Cardiac muscle cell (in vitro differentiated cells and primary cell): ENCODE data around the gene MELTF. TPM values are rescaled to one million over a fixed set of nuclear protein-coding genes. Genes with fewer than 3 reads are reported as not detected.
A peak's percentile ranks its signal among the peaks of the same experiment; 100 is the strongest.
"Not testable (repeated sequence)": the region's sequence is repeated elsewhere in the genome, so short reads cannot be mapped to it uniquely, and the experiment has no call there.

Source experiments
- DNase-seq, 2 donors: peaks; one replicate each; pipeline versions ENCODE4 v3.0.0 to v3.0.0-alpha.2; 2010 to 2017; ENCODE audit warnings: low read depth in 1 of 2, low spot score in 1 of 2
- H3K27ac ChIP-seq: fragments of 200-600 bp; sonication (generic); 2 replicates; pipeline ENCODE4 v1.5.1; 2016
- H3K27me3 ChIP-seq: fragments of 200-600 bp; sonication (generic); 2 replicates; pipeline ENCODE4 v1.6.0; 2016; ENCODE audit warnings: control low read depth
- H3K36me3 ChIP-seq: fragments of 200-600 bp; sonication (generic); 2 replicates; pipeline ENCODE4 v1.5.1; 2016; ENCODE audit warnings: control low read depth
- H3K4me1 ChIP-seq: fragments of 200-600 bp; sonication (generic); 2 replicates; pipeline ENCODE4 v1.8.1; 2017; ENCODE audit warnings: low read depth, mild to moderate bottlenecking, mixed run types
- H3K4me3 ChIP-seq: fragments of 200-600 bp; sonication (generic); 2 replicates; pipeline ENCODE4 v1.5.1; 2016; ENCODE audit warnings: mild to moderate bottlenecking
- H3K9me3 ChIP-seq: fragments of 200-600 bp; sonication (generic); 2 replicates; pipeline ENCODE4 v1.5.1; 2017; ENCODE audit warnings: low read depth, mild to moderate bottlenecking, control low read depth
- polyA plus RNA-seq: library from polyadenylated mRNA; unstranded; fragments of >200 nt; fragmentation: Nextera tagmentation; extraction: Ambion mirVana; gene quantifications from 2 replicates; pipeline ENCODE4 v1.2.1, GENCODE V29; 2016
- total RNA-seq: library from RNA; depleted of rRNA; stranded (reverse); fragments of >200 nt; gene quantifications from 2 replicates; pipeline ENCODE4 v1.2.3, GENCODE V29; 2016
- TF ChIP-seq, protein P1 (sequence below): IDR thresholded peaks from 2 replicates; pipeline ENCODE4 v1.5.1; 2012; ENCODE audit warnings: low read depth, mild to moderate bottlenecking, low read length

The MELTF gene
- 9.0 and 17.8 TPM in 2 replicates for total RNA-seq
- polyA plus RNA-seq, result 12.0 and 16.0 TPM in 2 replicates

- peaks cover 5% of the 10 kb centered on the region for H3K4me1 ChIP-seq
- TF ChIP-seq, protein P1, sequence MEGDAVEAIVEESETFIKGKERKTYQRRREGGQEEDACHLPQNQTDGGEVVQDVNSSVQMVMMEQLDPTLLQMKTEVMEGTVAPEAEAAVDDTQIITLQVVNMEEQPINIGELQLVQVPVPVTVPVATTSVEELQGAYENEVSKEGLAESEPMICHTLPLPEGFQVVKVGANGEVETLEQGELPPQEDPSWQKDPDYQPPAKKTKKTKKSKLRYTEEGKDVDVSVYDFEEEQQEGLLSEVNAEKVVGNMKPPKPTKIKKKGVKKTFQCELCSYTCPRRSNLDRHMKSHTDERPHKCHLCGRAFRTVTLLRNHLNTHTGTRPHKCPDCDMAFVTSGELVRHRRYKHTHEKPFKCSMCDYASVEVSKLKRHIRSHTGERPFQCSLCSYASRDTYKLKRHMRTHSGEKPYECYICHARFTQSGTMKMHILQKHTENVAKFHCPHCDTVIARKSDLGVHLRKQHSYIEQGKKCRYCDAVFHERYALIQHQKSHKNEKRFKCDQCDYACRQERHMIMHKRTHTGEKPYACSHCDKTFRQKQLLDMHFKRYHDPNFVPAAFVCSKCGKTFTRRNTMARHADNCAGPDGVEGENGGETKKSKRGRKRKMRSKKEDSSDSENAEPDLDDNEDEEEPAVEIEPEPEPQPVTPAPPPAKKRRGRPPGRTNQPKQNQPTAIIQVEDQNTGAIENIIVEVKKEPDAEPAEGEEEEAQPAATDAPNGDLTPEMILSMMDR, result peak; percentile 64
- no peaks in the 10 kb centered on the region for H3K9me3 ChIP-seq
- H3K36me3 ChIP-seq, result no peaks in the 10 kb centered on the region
- H3K4me3 ChIP-seq, result peak within 1 kb of the TSS; percentile 71
- H3K27me3 ChIP-seq, result peaks cover 6% of the 10 kb centered on the region
- DNase-seq, result peak; percentile 79 to 87
- H3K27ac ChIP-seq, result no peak within 1 kb of the TSS
These were observed at the start of gene MELTF for GRCh38 chr3:197029511-197030167. MELTF (minus strand) TSS chr3:197029817; CDS start chr3:197029702, 115 bp downstream.

DNA sequence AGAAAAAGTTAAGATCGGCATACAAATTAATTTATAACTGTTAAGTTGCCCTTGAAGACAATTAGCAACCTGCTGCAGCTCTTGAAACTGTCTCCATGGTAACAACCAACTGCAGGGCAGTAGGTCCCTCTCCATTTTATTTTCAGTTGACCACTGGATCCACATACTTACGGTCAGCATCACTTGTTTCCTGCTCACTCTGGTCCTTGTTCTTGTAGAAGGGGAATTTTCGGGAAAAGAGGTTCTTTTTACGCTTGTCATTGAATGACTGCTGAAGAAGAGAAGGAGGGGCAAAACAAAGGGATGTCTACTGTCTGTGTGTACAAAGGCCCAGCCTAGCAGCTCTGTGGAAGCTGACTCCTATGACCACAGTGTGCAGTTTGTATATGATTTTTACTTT, 46.8 kb upstream of the MELTF start:
- Histone ChIP-seq H3K9me3 (no peaks in the 10 kb centered on the region), H3K36me3 (peaks cover 9% of the 10 kb centered on the region), H3K4me3 (no peak overlapping the region), H3K27me3 (no peaks in the 10 kb centered on the region), H3K27ac (no peak overlapping the region), H3K4me1 (no peaks in the 10 kb centered on the region)
- TF ChIP-seq, protein P1, result no peak
- no peak for DNase-seq

DNA sequence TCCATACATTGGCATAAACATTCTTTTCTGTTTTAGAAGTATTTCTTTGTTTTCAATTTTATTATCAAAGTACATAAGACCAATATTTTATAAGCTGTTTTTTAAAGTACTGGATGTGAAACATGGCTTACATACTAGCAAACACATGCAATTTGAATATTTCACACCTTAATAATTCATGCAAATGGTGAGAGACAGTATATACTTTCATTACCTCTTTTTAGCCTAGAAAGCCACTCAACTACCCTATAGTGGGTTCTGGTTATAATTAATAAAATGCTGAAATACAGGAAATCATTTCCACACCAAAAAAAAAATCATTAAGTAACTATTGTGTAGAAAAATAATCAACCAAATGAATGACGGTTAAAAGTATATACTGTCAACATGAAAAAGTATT, 38.5 kb upstream of the MELTF start:
- TF ChIP-seq, protein P1, result no peak
- Histone ChIP-seq H3K9me3 (no peaks in the 10 kb centered on the region), H3K4me3 (no peak overlapping the region), H3K4me1 (no peaks in the 10 kb centered on the region), H3K27ac (no peak overlapping the region), H3K27me3 (no peaks in the 10 kb centered on the region), H3K36me3 (peaks cover 25% of the 10 kb centered on the region)
- DNase-seq, result no peak

- TF ChIP-seq, protein P1, result no peak
- Histone ChIP-seq H3K4me3 (no peak overlapping the region), H3K9me3 (no peaks in the 10 kb centered on the region), H3K27me3 (no peaks in the 10 kb centered on the region), H3K27ac (no peak overlapping the region), H3K36me3 (peaks cover 33% of the 10 kb centered on the region), H3K4me1 (no peaks in the 10 kb centered on the region)
- no peak for DNase-seq
These were observed 35.2 kb upstream of the MELTF start for GRCh38 chr3:197064771-197065170.

DNA sequence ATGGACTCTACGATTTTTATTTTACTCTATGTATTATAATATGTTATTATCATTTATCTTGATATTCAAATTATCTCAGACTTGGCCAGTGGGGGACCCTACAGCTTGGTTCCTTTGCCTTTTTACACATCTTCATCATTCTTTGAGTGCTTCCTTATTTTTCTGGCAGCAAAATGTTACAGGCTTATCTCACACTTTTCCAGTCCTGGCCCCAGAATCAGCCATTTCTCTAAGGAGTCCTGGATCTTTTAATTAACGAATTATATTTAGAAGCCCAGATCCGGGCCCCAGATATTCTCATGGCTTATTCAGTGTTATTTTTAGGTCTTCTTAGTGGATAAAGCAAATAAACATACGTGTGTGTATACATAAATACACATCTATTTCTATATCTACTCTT, 32.8 kb upstream of the MELTF start:
- Histone ChIP-seq H3K9me3 (no peaks in the 10 kb centered on the region), H3K27me3 (no peaks in the 10 kb centered on the region), H3K4me1 (no peaks in the 10 kb centered on the region), H3K27ac (no peak overlapping the region), H3K36me3 (peaks cover 49% of the 10 kb centered on the region), H3K4me3 (no peak overlapping the region)
- DNase-seq, result no peak
- TF ChIP-seq, protein P1, result no peak

- not testable (repeated sequence) for DNase-seq, H3K27ac ChIP-seq, H3K4me3 ChIP-seq, H3K27me3 ChIP-seq, H3K9me3 ChIP-seq, H3K4me1 ChIP-seq
- H3K36me3 ChIP-seq, result peaks cover 18% of the 10 kb centered on the region
These were observed 22.0 kb upstream of the MELTF start for GRCh38 chr3:197051637-197052036.
